HL-60 (cell line): ENCODE measurements around the gene EIF3CL.
"Not testable (repeated sequence)": the region's sequence is repeated elsewhere in the genome, so short reads cannot be mapped to it uniquely, and the experiment has no call there.

ENCODE experiments used
- SPI1 ChIP-seq: IDR thresholded peaks from 2 replicates; pipeline ENCODE4 v1.6.1; 2012; ENCODE audit warnings: low read depth, mild to moderate bottlenecking, borderline replicate concordance
- TF ChIP-seq, protein P1 (sequence below): IDR thresholded peaks from one replicate; pipeline ENCODE4 v1.5.1; 2011; ENCODE audit warnings: low read length, control low read depth, inconsistent platforms; ENCODE audit not compliant: insufficient read depth

DNA sequence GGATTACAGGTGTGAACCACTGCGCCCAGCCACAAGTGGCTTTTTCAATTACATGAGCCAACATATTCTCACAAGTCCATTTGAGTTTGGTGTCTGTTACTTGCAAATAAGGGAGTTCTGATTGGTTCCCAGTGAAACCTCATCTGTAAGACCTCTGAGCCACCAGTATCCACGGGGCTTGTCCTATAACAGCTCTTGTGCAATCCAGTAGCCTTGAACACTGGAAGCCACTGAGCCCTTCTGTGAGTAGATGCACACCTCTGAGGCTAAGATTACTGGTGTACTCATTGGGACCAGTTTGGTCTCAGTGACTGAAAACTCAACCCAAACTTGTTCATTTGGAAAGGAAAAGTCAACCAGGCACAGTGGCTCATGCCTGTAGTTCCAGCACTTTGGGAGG, 72.7 kb downstream of the EIF3CL start:
- not testable (repeated sequence) for TF ChIP-seq SPI1
- TF ChIP-seq, protein P1, sequence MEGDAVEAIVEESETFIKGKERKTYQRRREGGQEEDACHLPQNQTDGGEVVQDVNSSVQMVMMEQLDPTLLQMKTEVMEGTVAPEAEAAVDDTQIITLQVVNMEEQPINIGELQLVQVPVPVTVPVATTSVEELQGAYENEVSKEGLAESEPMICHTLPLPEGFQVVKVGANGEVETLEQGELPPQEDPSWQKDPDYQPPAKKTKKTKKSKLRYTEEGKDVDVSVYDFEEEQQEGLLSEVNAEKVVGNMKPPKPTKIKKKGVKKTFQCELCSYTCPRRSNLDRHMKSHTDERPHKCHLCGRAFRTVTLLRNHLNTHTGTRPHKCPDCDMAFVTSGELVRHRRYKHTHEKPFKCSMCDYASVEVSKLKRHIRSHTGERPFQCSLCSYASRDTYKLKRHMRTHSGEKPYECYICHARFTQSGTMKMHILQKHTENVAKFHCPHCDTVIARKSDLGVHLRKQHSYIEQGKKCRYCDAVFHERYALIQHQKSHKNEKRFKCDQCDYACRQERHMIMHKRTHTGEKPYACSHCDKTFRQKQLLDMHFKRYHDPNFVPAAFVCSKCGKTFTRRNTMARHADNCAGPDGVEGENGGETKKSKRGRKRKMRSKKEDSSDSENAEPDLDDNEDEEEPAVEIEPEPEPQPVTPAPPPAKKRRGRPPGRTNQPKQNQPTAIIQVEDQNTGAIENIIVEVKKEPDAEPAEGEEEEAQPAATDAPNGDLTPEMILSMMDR, result not testable (repeated sequence)
